ENCODE results near the gene RUSC1.

Gene RUSC1

DNA sequence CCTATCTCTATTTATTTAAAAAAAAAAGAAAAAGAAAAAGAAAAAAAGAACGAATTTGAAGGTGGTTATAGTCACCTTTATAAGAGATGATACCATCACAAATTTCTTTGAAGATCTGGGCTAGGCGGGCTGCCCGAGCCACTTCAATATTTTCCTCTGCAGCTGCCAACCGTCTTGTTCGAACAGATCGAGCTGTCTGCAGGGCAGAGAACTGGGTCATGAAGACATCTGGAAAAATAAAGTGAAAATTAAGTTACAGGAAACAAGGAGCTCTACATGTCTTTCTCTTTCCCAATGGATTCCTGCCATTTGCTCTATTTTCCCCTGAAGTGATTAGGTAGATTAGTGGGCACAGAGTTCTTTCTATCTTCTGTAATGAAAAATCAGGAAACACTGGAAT is 31.9 kb downstream of the RUSC1 start:
- H3K4me1 Mint-ChIP-seq (ENCODE audit: low read depth) = no peaks in the 10 kb centered on the region
- H3K9me3 Mint-ChIP-seq = no peaks in the 10 kb centered on the region
- intact Hi-C loops (cut with micrococcal nuclease) = no loop called here
- no peak overlapping the region for H3K27ac Mint-ChIP-seq
- peaks cover 94% of the 10 kb centered on the region for H3K36me3 Mint-ChIP-seq (ENCODE audit: low read depth)
- no peak overlapping the region for H3K4me3 Mint-ChIP-seq
- H3K27me3 Mint-ChIP-seq = no peaks in the 10 kb centered on the region

DNA sequence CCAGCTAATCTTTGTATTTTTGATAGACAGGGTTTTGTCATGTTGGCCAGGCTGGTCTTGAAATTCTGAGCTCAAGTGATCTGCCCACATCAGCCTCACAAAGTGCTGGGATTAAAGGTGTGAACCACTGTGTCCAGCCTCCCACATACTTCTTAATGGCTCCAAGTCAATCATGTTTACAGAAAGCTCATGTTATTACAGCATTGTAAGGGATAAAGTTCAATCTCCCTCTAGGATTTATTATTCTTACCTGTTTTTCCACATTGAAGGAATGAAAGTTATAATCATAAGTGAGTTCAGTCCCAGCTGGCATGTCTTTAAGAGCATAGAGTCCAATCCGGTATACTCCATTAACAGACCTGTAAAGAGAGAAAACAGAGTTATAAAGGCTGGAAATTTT is 39.4 kb downstream of the RUSC1 start:
- H3K36me3 Mint-ChIP-seq (ENCODE audit: low read depth) = peaks cover 90% of the 10 kb centered on the region
- H3K4me3 Mint-ChIP-seq = no peak overlapping the region
- H3K9me3 Mint-ChIP-seq = no peaks in the 10 kb centered on the region
- intact Hi-C loops (cut with micrococcal nuclease) = no loop called here
- H3K27ac Mint-ChIP-seq = no peak overlapping the region
- H3K27me3 Mint-ChIP-seq = no peaks in the 10 kb centered on the region
- H3K4me1 Mint-ChIP-seq (ENCODE audit: low read depth) = no peaks in the 10 kb centered on the region

DNA sequence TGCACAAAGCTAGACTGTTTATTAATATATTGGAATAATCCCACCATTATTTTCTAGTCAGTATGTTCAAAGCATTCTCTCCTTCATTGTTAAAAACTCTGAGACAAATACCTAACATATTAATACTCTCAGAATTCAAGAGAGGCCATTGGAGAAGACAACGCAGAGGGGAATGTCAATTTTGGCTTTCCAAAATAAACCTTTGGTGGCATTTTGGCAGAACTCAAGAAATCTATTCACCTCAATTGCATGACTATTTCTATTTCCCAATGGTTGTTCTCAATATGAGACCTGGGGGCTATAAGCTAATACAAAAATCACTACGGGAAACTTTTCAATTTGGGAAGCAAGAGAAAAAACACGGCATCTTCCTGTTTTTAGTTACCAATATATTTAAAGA is 58.5 kb downstream of the RUSC1 start:
- Mint-ChIP-seq H3K4me3 (no peak overlapping the region), H3K27ac (no peak overlapping the region), H3K27me3 (no peaks in the 10 kb centered on the region), H3K9me3 (no peaks in the 10 kb centered on the region), H3K4me1 (ENCODE audit: low read depth) (peaks cover 3% of the 10 kb centered on the region), H3K36me3 (ENCODE audit: low read depth) (peaks cover 77% of the 10 kb centered on the region)
- intact Hi-C loops (cut with micrococcal nuclease) = no loop called here

DNA sequence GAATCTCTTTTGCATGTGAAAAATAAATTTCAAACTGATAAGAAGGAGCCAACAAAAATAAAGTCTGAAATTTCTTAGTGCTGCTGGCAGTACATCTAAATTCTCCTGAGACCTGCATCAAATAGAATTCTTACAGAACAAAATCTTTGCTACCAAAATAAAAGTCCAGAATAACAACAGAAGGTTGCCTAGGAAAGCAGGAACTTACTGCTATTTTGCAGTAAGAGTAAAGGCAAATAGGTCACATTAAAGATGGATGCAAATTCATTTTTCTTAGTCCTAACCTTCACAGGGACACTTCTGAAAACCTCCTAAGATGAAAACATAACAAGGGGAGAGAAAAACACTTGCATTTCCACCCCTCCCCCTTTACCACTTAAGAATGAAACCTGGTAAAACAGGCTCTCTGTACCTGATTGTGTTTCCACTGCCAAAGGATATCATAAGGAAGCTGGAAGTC is 59.0 kb downstream of the RUSC1 start:
- Mint-ChIP-seq H3K27me3 (no peaks in the 10 kb centered on the region), H3K9me3 (no peaks in the 10 kb centered on the region), H3K36me3 (ENCODE audit: low read depth) (peaks cover 77% of the 10 kb centered on the region), H3K27ac (no peak overlapping the region), H3K4me3 (no peak overlapping the region), H3K4me1 (ENCODE audit: low read depth) (peaks cover 7% of the 10 kb centered on the region)
- intact Hi-C loops (cut with micrococcal nuclease) = no loop called here
